ENCODE measurements around the gene S100A5.

DNA sequence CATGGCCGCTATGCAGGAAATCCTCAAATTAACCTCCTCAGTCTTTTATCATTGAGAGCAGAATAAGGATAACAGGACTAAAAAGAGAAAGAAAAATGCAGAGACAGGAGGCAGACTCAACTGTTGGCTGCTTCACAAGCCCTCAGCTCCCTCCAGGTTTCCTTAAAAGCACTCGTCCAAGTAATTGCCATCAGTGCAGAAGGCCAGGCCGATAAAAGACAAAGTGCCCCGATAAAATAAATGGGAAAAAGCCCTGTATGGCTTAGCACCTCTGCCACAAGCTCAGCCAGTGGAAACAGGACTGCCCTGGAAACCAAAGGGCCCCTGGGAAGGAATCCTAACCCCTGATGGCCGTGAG is 13.1 kb downstream of the S100A5 start:
- TF ChIP-seq, protein P1, sequence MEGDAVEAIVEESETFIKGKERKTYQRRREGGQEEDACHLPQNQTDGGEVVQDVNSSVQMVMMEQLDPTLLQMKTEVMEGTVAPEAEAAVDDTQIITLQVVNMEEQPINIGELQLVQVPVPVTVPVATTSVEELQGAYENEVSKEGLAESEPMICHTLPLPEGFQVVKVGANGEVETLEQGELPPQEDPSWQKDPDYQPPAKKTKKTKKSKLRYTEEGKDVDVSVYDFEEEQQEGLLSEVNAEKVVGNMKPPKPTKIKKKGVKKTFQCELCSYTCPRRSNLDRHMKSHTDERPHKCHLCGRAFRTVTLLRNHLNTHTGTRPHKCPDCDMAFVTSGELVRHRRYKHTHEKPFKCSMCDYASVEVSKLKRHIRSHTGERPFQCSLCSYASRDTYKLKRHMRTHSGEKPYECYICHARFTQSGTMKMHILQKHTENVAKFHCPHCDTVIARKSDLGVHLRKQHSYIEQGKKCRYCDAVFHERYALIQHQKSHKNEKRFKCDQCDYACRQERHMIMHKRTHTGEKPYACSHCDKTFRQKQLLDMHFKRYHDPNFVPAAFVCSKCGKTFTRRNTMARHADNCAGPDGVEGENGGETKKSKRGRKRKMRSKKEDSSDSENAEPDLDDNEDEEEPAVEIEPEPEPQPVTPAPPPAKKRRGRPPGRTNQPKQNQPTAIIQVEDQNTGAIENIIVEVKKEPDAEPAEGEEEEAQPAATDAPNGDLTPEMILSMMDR (IDR thresholded peaks at IDR 0.05), result no peak
- TF ChIP-seq ZFX (IDR thresholded peaks at IDR 0.05; ENCODE audit: borderline replicate concordance), result no peak
